ENCODE measurements around the gene CBFA2T2. TPM values are rescaled to one million over a fixed set of nuclear protein-coding genes. Genes with fewer than 3 reads are reported as not detected.
A peak's percentile ranks its signal among the peaks of the same experiment; 100 is the strongest.

The CBFA2T2 gene
- total RNA-seq, 1 experiment from 2014 or later: 15.4 TPM

DNA sequence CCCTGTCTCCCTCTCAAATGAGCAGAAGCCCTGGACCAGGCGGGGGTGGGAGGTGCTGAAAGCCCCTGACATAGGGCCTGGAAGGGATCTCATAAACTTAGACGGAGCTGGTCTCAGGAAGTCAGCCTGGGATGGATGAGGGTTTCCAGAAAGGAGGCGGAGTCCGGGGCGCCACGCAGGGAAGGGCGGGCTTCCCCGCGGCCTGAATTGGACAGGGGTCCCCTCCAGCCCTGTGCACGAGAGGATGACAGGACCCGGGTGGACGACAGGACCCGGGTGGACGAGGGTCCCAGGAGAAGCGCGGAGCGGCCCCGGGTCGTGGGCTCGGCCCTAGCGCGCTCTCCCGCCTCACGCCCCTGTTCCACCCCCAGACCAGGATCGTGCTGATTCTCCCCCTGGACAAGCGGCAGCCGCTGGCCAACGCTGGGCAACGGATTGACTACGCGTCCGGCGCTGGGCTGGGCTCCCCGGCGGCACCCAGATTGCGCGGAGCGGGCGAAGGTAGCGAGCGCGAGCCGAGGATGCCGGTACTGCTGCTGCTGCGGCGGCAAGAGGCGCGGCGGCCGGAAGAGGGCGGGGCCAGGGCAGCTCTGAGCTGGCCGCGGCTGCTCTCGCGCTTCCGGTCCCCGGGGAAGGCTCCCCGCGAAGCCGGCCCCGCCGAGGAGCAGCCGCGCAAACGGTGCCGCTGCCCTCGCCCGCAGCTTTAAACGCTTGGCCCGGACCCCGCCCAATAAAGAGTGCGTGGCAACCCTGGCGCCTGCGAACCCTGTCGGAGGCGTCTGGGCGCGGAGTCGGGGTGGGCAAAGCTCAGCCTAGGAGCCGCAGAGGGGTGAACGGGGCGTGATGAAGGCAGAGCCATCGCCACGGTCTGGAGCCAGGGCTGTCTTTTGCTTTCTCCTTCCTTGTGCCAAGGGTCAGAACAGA, 173.5 kb downstream of the CBFA2T2 start:
- Mint-ChIP-seq H3K9me3 (ENCODE audit: unreplicated experiment) (no peaks in the 10 kb centered on the region), H3K4me1 (ENCODE audit: insufficient read depth, unreplicated experiment) (peaks cover 14% of the 10 kb centered on the region), H3K27ac (ENCODE audit: low read depth, unreplicated experiment) (peak overlapping the region; percentile 19), H3K27me3 (ENCODE audit: insufficient read depth, unreplicated experiment) (no peaks in the 10 kb centered on the region), H3K4me3 (ENCODE audit: unreplicated experiment) (peak overlapping the region; percentile 73), H3K36me3 (ENCODE audit: insufficient read depth, unreplicated experiment) (peaks cover 6% of the 10 kb centered on the region)
- TF ChIP-seq, protein P1, sequence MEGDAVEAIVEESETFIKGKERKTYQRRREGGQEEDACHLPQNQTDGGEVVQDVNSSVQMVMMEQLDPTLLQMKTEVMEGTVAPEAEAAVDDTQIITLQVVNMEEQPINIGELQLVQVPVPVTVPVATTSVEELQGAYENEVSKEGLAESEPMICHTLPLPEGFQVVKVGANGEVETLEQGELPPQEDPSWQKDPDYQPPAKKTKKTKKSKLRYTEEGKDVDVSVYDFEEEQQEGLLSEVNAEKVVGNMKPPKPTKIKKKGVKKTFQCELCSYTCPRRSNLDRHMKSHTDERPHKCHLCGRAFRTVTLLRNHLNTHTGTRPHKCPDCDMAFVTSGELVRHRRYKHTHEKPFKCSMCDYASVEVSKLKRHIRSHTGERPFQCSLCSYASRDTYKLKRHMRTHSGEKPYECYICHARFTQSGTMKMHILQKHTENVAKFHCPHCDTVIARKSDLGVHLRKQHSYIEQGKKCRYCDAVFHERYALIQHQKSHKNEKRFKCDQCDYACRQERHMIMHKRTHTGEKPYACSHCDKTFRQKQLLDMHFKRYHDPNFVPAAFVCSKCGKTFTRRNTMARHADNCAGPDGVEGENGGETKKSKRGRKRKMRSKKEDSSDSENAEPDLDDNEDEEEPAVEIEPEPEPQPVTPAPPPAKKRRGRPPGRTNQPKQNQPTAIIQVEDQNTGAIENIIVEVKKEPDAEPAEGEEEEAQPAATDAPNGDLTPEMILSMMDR (IDR thresholded peaks at IDR 0.05; ENCODE audit: unreplicated experiment): no peak
- peak; percentile 66 for DNase-seq (ENCODE audit: unreplicated experiment)
- intact Hi-C loops (cut with micrococcal nuclease): no loop called here
- CTCF ChIA-PET: interaction anchor here (0.6 to 1.8 kb wide), 12 partner anchors 8 to 449 kb away, joined by 3 to 8 read pairs (median 3); partner anchors contain the start of gene EIF2S2
- POLR2A ChIA-PET: interaction anchor here (0.6 to 3.4 kb wide), 19 partner anchors 10 to 449 kb away, joined by 3 to 20 read pairs (median 5); partner anchors contain the start of genes CBFA2T2, CDK5RAP1, CHMP4B and EIF2S2
- no TSS peak for BruUV-seq (replicated peaks)

DNA sequence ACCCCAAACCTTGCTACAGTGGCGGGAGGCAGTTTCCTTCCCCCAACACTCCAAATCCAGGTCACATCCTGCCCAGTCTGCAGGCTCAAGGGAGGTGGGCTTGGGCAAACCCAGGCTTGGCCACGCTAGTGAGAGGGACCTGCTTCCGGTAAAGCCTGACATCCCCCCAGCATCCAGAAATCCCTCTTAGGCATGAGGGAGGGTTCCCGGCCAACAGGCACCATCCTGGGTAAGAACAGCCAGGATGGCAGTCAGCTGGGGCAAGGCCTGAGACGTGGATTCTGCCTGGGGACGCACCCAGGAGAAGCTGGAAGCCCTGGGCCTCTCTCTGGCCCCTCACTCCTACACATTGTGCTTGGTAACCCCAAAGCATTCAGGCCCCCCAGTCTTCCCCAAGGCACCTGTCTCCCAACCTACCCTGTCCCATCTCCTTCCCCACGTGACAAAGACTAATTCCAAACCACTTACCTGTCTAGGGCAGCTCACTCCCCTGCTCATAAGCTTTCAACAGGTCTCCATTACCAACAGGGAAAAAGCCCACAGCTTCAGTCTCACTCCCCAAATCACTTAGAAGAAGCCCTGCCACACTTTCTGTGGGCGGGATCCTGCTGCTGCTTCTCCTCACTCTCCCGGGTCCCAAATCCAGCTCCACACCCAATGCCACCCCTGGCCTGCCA, 174.3 kb downstream of the CBFA2T2 start:
- H3K4me1 Mint-ChIP-seq (ENCODE audit: insufficient read depth, unreplicated experiment): peaks cover 14% of the 10 kb centered on the region
- peaks cover 6% of the 10 kb centered on the region for H3K36me3 Mint-ChIP-seq (ENCODE audit: insufficient read depth, unreplicated experiment)
- peak overlapping the region; percentile 73 for H3K4me3 Mint-ChIP-seq (ENCODE audit: unreplicated experiment)
- TSS peak; percentile 29 for BruUV-seq (replicated peaks)
- intact Hi-C loops (cut with micrococcal nuclease): no loop called here
- peak overlapping the region; percentile 19 for H3K27ac Mint-ChIP-seq (ENCODE audit: low read depth, unreplicated experiment)
- POLR2A ChIA-PET: interaction anchor here (0.6 to 3.4 kb wide), 17 partner anchors 10 to 465 kb away, joined by 3 to 20 read pairs (median 4); partner anchors contain the start of genes CBFA2T2, CDK5RAP1, PXMP4 and RALY
- no peaks in the 10 kb centered on the region for H3K27me3 Mint-ChIP-seq (ENCODE audit: insufficient read depth, unreplicated experiment)
- H3K9me3 Mint-ChIP-seq (ENCODE audit: unreplicated experiment): no peaks in the 10 kb centered on the region
- no peak for DNase-seq (ENCODE audit: unreplicated experiment)
- CTCF ChIA-PET: interaction anchor here (0.6 to 5.9 kb wide), 12 partner anchors 9 to 465 kb away, joined by 3 to 37 read pairs (median 3); partner anchors contain the start of gene EIF2S2
- TF ChIP-seq, protein P1 (IDR thresholded peaks at IDR 0.05; ENCODE audit: unreplicated experiment): no peak

DNA sequence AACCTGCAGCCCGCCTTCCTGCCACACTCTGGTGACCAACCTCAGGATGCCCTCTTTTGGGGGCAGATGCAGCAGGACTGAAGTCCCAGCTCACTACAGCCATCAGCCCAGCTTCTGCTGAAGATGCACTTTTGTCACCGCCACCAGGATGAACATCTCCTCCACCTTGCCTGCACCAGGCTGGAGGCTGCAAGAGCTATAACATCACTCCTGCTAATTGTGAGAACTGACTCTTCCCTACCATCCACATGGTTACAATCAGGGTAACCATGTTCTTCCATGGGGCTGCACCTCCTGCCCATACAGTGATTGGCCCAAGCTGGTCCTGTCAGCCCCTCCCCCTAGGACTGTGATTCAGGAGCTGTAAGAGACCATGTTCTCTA, 174.9 kb downstream of the CBFA2T2 start:
- Mint-ChIP-seq H3K4me3 (ENCODE audit: unreplicated experiment) (peak overlapping the region; percentile 73), H3K36me3 (ENCODE audit: insufficient read depth, unreplicated experiment) (peaks cover 8% of the 10 kb centered on the region), H3K27ac (ENCODE audit: low read depth, unreplicated experiment) (no peak overlapping the region), H3K27me3 (ENCODE audit: insufficient read depth, unreplicated experiment) (no peaks in the 10 kb centered on the region), H3K9me3 (ENCODE audit: unreplicated experiment) (no peaks in the 10 kb centered on the region), H3K4me1 (ENCODE audit: insufficient read depth, unreplicated experiment) (peaks cover 14% of the 10 kb centered on the region)
- TF ChIP-seq, protein P1 (IDR thresholded peaks at IDR 0.05; ENCODE audit: unreplicated experiment): no peak
- DNase-seq (ENCODE audit: unreplicated experiment): no peak
- intact Hi-C loops (cut with micrococcal nuclease): loop anchor here (5.0 kb wide), 2 partner anchors 262 to 403 kb away; partner anchors contain the start of gene CDK5RAP1
- no TSS peak for BruUV-seq (replicated peaks)
- POLR2A ChIA-PET: interaction anchor here (0.6 to 3.4 kb wide), 7 partner anchors 11 to 465 kb away, joined by 3 to 20 read pairs (median 8); partner anchors contain the start of genes CBFA2T2, CDK5RAP1 and PXMP4
- CTCF ChIA-PET: interaction anchor here (0.7 to 7.0 kb wide), 9 partner anchors 9 to 465 kb away, joined by 3 to 53 read pairs (median 4); partner anchors contain the start of gene EIF2S2
